Measurements from ENCODE around the gene CSF1R.

- TF ChIP-seq CTCF (conservative IDR thresholded peaks at IDR 0.05) (no peak), ZFX (IDR thresholded peaks at IDR 0.05) (no peak)
Observed at GRCh38 chr5:150077996-150078801, 8.2 kb downstream of the CSF1R start.

Measured in C4-2B (cell line).